Keratinocyte (primary cell): ENCODE measurements around the gene GEN1. TPM values are rescaled to one million over a fixed set of nuclear protein-coding genes. Genes with fewer than 3 reads are reported as not detected.

ENCODE experiments used
- DNase-seq: peaks from one replicate; pipeline ENCODE4 v3.0.0-alpha.2; 2011; ENCODE audit warnings: low read depth, missing footprints, low spot score
- FAIRE-seq: peaks from 2 replicates; lab custom pipeline; 2011; peaks lifted over from hg19 to GRCh38; lab: Jason Lieb, UNC
- H2AFZ ChIP-seq: 2 replicates; pipeline ENCODE4 v1.6.0; 2012; ENCODE audit warnings: low read length, control low read depth, inconsistent platforms; ENCODE audit not compliant: control insufficient read depth
- H3K27ac ChIP-seq: 2 replicates; pipeline ENCODE4 v1.5.1; 2011; ENCODE audit warnings: low read length; ENCODE audit not compliant: control insufficient read depth, insufficient read depth
- H3K27me3 ChIP-seq: 3 replicates; pipeline ENCODE4 v1.6.0; 2011; ENCODE audit warnings: low read length; ENCODE audit not compliant: control insufficient read depth, insufficient read depth; ENCODE audit errors: extremely low read depth
- H3K36me3 ChIP-seq, 2 experiments: 2 replicates in 1 of 2; 3 replicates in 1 of 2; pipeline ENCODE4 v1.5.1; 2011; ENCODE audit warnings: low read length in 2 of 2, mild to moderate bottlenecking in 1 of 2; ENCODE audit not compliant: control insufficient read depth in 2 of 2, insufficient read depth in 2 of 2; ENCODE audit errors: extremely low read depth in 1 of 2
- H3K4me1 ChIP-seq: 3 replicates; pipeline ENCODE4 v1.5.1; 2011; ENCODE audit warnings: low read length; ENCODE audit not compliant: control insufficient read depth, insufficient read depth; ENCODE audit errors: extremely low read depth
- H3K4me2 ChIP-seq: 3 replicates; pipeline ENCODE4 v1.6.0; 2011; ENCODE audit warnings: low read depth, low read length; ENCODE audit not compliant: control insufficient read depth, insufficient read depth; ENCODE audit errors: extremely low read depth
- H3K4me3 ChIP-seq, 3 experiments: fragments of 200-600 bp in 1 of 3; sonication (generic) in 1 of 3; 2 replicates in 2 of 3; 3 replicates in 1 of 3; pipeline ENCODE4 v1.5.1; 2011 to 2016; ENCODE audit warnings: low read length in 3 of 3, mild to moderate bottlenecking in 3 of 3, control low read depth in 2 of 3, inconsistent platforms in 1 of 3, low read depth in 1 of 3, mixed read lengths in 1 of 3, mixed run types in 1 of 3, moderate library complexity in 1 of 3; ENCODE audit not compliant: control insufficient read depth in 2 of 3, insufficient read depth in 2 of 3; ENCODE audit errors: extremely low read depth in 1 of 3
- H3K79me2 ChIP-seq: 2 replicates; pipeline ENCODE4 v1.6.0; 2012; ENCODE audit warnings: low read length; ENCODE audit not compliant: control insufficient read depth, insufficient read depth
- H3K9ac ChIP-seq: 3 replicates; pipeline ENCODE4 v1.6.0; 2011; ENCODE audit warnings: low read length; ENCODE audit not compliant: control insufficient read depth, insufficient read depth; ENCODE audit errors: extremely low read depth
- H3K9me1 ChIP-seq: 3 replicates; pipeline ENCODE4 v1.6.0; 2011; ENCODE audit warnings: low read length; ENCODE audit not compliant: control insufficient read depth, insufficient read depth; ENCODE audit errors: extremely low read depth
- H3K9me3 ChIP-seq: 2 replicates; pipeline ENCODE4 v1.5.1; 2012; ENCODE audit warnings: low read depth, low read length; ENCODE audit not compliant: control insufficient read depth
- H4K20me1 ChIP-seq: 3 replicates; pipeline ENCODE4 v1.6.0; 2011; ENCODE audit warnings: low read length; ENCODE audit not compliant: control insufficient read depth, insufficient read depth; ENCODE audit errors: extremely low read depth
- EZH2 ChIP-seq: IDR thresholded peaks from one replicate; pipeline ENCODE4 v1.6.1; 2012; ENCODE audit warnings: inconsistent platforms, mild to moderate bottlenecking, low read length, moderate library complexity
- dilution Hi-C: fragments of 300-500 bp; cut with MboI; formaldehyde crosslinking; loops from one replicate; pipeline ENCODE4 v1.7.0; 2020; ENCODE audit warnings: low sequenced_read_pairs; ENCODE audit not compliant: extremely low pct_ligation_motif_present
- polyA plus RNA-seq, 5 experiments: library from polyadenylated mRNA; depleted of rRNA in 3 of 5; stranded (reverse) in 3 of 5; stranded (forward) in 1 of 5; unstranded in 1 of 5; fragments of >200 nt; gene quantifications; 1 replicate in 1 of 5; 2 replicates in 3 of 5; 3 replicates in 1 of 5; pipeline versions ENCODE4 v1.2.1 to v1.2.3, GENCODE V29; 2011 to 2012; ENCODE audit warnings: missing spikeins in 2 of 5, low read depth in 1 of 5, low replicate concordance in 1 of 5
- TF ChIP-seq, protein P1 (sequence below), 3 experiments: IDR thresholded peaks in 1 of 3; conservative IDR thresholded peaks in 1 of 3; optimal IDR thresholded peaks in 1 of 3; 2 replicates in 2 of 3; 3 replicates in 1 of 3; pipeline versions ENCODE3 to v1.5.1; 2011; ENCODE audit warnings: low read length in 3 of 3, mild to moderate bottlenecking in 3 of 3, moderate library complexity in 2 of 3, control low read depth in 1 of 3, inconsistent platforms in 1 of 3; ENCODE audit not compliant: insufficient read depth in 2 of 3; ENCODE audit errors: extremely low read depth in 1 of 3

GEN1 gene
- polyA plus RNA-seq, 1 donor (not counting 4 experiments of a cell fraction or from before 2014, with no cell fraction given) = 17.2 TPM

DNA sequence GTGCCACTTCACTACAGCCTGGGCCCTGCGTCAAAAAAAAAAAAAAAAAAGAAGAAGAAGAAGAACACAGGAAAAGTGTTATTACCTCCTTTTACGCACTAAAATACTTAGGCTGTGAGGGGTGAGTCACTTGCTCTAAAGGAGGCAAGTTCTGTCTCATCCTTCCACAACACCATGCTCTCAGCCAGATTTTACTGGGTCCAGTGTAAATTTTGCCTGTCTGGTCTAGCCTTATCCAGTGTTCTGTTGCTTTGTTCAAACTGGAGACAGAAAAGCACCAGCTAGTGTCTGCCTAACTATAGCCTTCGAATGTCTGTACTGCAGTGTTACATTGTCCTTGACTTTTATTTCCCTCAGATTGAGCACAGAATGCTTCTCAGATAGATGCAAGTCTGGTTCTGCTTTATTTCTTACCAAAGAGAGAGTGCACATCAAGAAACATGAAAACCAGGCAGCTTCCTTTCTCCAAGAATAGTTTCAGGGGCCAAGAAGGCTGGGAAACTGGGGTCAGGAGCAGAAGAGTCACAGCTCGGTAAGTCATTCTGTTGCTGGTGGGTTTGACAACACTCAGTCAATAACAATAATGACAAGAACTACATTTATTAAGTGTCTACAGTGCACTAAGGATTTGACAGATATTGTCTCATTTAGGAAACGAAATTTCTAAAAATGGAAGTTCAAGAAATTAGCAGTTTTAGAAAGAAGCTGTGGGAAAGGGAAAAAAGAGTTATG is 59.2 kb downstream of the GEN1 start:
- no peaks in the 10 kb centered on the region for H3K27me3 ChIP-seq
- DNase-seq (no peak), FAIRE-seq (peak; percentile 98)
- peaks cover 46% of the 10 kb centered on the region for H3K4me1 ChIP-seq
- H3K9me3 ChIP-seq = no peaks in the 10 kb centered on the region
- peak overlapping the region in 2 of 3 experiments; percentile 27 to 32 for H3K4me3 ChIP-seq
- peak overlapping the region; percentile 82 for H3K4me2 ChIP-seq
- no peak for TF ChIP-seq EZH2
- TF ChIP-seq, protein P1, sequence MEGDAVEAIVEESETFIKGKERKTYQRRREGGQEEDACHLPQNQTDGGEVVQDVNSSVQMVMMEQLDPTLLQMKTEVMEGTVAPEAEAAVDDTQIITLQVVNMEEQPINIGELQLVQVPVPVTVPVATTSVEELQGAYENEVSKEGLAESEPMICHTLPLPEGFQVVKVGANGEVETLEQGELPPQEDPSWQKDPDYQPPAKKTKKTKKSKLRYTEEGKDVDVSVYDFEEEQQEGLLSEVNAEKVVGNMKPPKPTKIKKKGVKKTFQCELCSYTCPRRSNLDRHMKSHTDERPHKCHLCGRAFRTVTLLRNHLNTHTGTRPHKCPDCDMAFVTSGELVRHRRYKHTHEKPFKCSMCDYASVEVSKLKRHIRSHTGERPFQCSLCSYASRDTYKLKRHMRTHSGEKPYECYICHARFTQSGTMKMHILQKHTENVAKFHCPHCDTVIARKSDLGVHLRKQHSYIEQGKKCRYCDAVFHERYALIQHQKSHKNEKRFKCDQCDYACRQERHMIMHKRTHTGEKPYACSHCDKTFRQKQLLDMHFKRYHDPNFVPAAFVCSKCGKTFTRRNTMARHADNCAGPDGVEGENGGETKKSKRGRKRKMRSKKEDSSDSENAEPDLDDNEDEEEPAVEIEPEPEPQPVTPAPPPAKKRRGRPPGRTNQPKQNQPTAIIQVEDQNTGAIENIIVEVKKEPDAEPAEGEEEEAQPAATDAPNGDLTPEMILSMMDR (optimal IDR thresholded peaks at IDR 0.05 in 1 of 3, IDR thresholded peaks at IDR 0.05 in 1 of 3, conservative IDR thresholded peaks at IDR 0.05 in 1 of 3; ENCODE audit: extremely low read depth in 1 of 3, insufficient read depth in 2 of 3, low read length in 3 of 3) = no peak
- dilution Hi-C loops = no loop called here
- peak overlapping the region; percentile 96 for H3K27ac ChIP-seq
- no peaks in the 10 kb centered on the region for H3K9me1 ChIP-seq
- H3K79me2 ChIP-seq = no peaks in the 10 kb centered on the region
- no peaks in the 10 kb centered on the region for H4K20me1 ChIP-seq
- no peaks in the 10 kb centered on the region for H3K36me3 ChIP-seq
- H2AFZ ChIP-seq = peak overlapping the region; percentile 27
- H3K9ac ChIP-seq = peak overlapping the region; percentile 63

DNA sequence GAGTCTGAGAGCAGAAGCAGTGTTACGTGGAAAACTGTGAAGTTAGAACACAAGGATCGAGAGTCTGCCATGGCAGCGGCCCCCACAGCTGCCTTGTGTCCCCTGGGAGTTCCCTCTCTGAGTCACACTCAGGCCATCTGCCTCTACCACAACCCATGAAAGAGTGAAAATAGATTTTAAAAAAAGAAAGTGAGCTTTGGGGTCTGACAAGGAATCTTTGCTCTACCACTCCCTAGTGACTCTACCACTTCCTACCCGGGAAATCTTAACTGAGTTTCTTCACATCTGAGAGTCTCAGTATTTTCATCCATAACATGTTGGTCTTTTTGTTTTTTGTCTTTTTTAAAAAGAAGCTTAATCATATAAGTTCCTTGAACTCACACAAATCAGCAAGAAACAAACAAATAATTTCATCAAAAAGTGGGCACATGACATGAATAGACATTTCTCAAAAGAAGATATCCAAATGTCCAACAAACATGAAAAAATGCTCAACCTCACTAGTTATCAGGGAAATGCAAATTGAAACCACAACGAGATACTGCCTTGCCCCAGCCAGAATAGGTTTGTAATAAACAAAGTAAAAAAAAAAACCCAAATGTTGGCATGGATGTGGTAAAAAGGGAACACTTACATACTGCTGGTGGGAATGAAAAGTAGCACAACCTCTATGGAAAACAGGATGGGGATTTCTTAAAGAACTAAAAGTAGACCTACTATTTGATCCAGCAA is 60.0 kb downstream of the GEN1 start:
- Histone ChIP-seq H3K27me3 (no peaks in the 10 kb centered on the region), H3K4me1 (peaks cover 46% of the 10 kb centered on the region), H3K4me2 (peak overlapping the region; percentile 82), H2AFZ (no peak overlapping the region), H3K79me2 (no peaks in the 10 kb centered on the region), H3K27ac (peak overlapping the region; percentile 96), H3K36me3 (no peaks in the 10 kb centered on the region), H4K20me1 (no peaks in the 10 kb centered on the region), H3K9me1 (no peaks in the 10 kb centered on the region), H3K9ac (peak overlapping the region; percentile 63), H3K4me3 (peak overlapping the region in 1 of 3 experiments; percentile 27), H3K9me3 (no peaks in the 10 kb centered on the region)
- dilution Hi-C loops = no loop called here
- no peak for TF ChIP-seq EZH2
- TF ChIP-seq, protein P1 (optimal IDR thresholded peaks at IDR 0.05 in 1 of 3, IDR thresholded peaks at IDR 0.05 in 1 of 3, conservative IDR thresholded peaks at IDR 0.05 in 1 of 3; ENCODE audit: extremely low read depth in 1 of 3, insufficient read depth in 2 of 3, low read length in 3 of 3) = no peak
- FAIRE-seq (peak; percentile 61), DNase-seq (no peak)
